ENCODE data around the gene ENAH.

Gene ENAH

GRCh38 chr1:225466848-225467192 lies 186.1 kb downstream of the ENAH start:
- TF ChIP-seq TAF1 (IDR thresholded peaks at IDR 0.05; ENCODE audit: borderline replicate concordance, insufficient read depth, low read length) (no peak), SIN3A (IDR thresholded peaks at IDR 0.05; ENCODE audit: borderline replicate concordance, insufficient read depth, low read length) (no peak), FOXP2 (optimal IDR thresholded peaks at IDR 0.05; ENCODE audit: borderline replicate concordance, extremely low read depth, extremely low read length, insufficient read depth) (no peak), POLR2AphosphoS5 (IDR thresholded peaks at IDR 0.05; ENCODE audit: low read depth, low read length) (no peak)
- TF ChIP-seq, protein P1, sequence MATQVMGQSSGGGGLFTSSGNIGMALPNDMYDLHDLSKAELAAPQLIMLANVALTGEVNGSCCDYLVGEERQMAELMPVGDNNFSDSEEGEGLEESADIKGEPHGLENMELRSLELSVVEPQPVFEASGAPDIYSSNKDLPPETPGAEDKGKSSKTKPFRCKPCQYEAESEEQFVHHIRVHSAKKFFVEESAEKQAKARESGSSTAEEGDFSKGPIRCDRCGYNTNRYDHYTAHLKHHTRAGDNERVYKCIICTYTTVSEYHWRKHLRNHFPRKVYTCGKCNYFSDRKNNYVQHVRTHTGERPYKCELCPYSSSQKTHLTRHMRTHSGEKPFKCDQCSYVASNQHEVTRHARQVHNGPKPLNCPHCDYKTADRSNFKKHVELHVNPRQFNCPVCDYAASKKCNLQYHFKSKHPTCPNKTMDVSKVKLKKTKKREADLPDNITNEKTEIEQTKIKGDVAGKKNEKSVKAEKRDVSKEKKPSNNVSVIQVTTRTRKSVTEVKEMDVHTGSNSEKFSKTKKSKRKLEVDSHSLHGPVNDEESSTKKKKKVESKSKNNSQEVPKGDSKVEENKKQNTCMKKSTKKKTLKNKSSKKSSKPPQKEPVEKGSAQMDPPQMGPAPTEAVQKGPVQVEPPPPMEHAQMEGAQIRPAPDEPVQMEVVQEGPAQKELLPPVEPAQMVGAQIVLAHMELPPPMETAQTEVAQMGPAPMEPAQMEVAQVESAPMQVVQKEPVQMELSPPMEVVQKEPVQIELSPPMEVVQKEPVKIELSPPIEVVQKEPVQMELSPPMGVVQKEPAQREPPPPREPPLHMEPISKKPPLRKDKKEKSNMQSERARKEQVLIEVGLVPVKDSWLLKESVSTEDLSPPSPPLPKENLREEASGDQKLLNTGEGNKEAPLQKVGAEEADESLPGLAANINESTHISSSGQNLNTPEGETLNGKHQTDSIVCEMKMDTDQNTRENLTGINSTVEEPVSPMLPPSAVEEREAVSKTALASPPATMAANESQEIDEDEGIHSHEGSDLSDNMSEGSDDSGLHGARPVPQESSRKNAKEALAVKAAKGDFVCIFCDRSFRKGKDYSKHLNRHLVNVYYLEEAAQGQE (IDR thresholded peaks at IDR 0.05; ENCODE audit: insufficient read depth in 1 of 2, low read depth in 2 of 2, low read length in 2 of 2), result no peak

- no peak for TF ChIP-seq POLR2AphosphoS5 (IDR thresholded peaks at IDR 0.05; ENCODE audit: low read depth, low read length)
- no peak for TF ChIP-seq SIN3A (IDR thresholded peaks at IDR 0.05; ENCODE audit: borderline replicate concordance, insufficient read depth, low read length)
- no peak for TF ChIP-seq TAF1 (IDR thresholded peaks at IDR 0.05; ENCODE audit: borderline replicate concordance, insufficient read depth, low read length)
- no peak for TF ChIP-seq FOXP2 (optimal IDR thresholded peaks at IDR 0.05; ENCODE audit: borderline replicate concordance, extremely low read depth, extremely low read length, insufficient read depth)
- TF ChIP-seq, protein P1 (IDR thresholded peaks at IDR 0.05; ENCODE audit: insufficient read depth in 1 of 2, low read depth in 2 of 2, low read length in 2 of 2), result no peak
Measured at GRCh38 chr1:225465793-225466517, 187.0 kb downstream of the ENAH start.

DNA sequence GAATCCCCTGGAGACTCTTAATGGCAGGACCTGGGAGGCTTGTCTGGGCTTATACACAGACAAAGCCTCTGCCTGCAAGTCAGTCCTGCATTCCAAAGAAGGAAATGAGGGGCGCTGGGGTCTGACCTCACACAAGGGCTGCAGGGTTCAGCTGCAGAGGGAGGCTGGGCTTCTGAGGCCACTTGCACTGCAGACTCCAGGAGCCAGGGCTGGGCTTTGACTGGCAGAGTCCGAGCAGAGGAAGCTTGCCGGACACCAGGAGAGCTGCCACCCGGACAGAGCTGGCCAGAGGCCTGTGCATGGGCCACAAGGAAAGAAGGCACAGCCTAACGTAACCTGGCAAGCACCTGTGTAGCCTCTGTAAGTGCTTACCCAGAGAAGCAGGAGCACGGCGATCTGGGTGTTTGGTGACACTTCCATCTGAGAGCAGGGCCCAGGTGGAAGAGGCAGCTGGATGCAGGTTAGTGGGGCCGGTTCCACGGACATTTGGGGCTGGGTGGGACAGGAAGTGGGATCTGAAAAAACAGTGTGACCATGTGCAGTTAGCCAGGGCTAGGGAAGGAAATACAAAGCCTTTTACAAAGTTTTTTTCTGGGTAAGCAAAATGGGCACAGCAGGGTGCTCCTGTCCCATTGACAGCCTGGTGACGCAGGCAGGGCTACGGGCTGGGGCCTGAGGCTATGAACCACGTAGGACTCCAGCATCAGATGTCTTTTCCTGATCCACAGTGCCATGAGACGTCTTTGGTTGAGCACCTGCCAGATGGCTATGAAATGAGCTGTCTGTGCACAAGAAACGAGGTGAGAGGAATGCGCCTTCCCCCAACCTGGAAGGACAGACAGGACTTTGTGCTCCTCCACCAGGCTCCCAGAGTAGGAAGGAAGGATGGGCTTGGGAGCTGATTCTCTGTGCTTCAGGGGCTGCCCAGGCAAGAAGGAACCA lies 187.8 kb downstream of the ENAH start:
- no peak for TF ChIP-seq POLR2AphosphoS5 (IDR thresholded peaks at IDR 0.05; ENCODE audit: low read depth, low read length)
- no peak for TF ChIP-seq TAF1 (IDR thresholded peaks at IDR 0.05; ENCODE audit: borderline replicate concordance, insufficient read depth, low read length)

DNA sequence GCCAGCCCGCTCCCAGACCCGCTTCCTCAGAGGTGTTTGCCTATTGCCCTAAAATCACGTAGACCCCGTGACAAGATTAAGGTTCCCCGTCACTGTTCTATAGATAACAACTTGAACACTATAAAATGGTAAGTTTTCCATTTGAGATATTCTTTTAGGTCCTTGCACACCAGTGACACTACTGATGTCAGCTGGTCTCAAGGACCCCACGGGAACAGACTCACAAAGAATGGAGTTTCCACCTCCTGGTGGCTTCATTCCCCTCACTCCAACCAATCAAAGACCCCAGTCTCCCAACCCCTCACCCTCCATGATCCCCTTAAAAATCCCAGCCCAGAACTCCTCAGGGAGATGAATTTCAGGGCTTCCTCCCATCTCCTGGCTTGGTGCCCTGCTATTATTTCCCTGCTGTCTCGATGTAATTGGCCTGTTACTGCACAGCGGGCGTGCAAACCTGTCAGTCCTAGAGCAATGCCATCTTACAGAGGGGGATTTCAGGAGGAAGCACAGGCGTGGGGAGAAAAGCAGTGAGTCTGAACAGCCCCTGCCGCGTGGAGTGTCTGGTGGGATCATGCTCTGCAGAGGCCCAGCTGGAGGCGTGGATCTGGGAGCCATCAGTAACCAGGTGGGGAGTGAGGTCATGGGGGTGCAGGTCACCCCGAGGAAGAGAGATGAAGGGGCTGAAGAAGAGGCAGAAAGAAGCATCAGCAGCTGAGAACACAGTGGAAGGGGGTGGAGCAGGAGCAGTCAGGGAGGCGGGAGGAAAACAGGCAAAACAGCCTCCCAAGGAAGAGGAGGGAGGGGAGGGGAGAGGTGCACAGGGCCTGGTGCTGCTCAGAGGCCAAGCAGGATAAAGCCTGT lies 190.0 kb downstream of the ENAH start:
- TF ChIP-seq FOXP2 (optimal IDR thresholded peaks at IDR 0.05; ENCODE audit: borderline replicate concordance, extremely low read depth, extremely low read length, insufficient read depth) (no peak), TAF1 (IDR thresholded peaks at IDR 0.05; ENCODE audit: borderline replicate concordance, insufficient read depth, low read length) (no peak), SIN3A (IDR thresholded peaks at IDR 0.05; ENCODE audit: borderline replicate concordance, insufficient read depth, low read length) (no peak), POLR2AphosphoS5 (IDR thresholded peaks at IDR 0.05; ENCODE audit: low read depth, low read length) (no peak)
- TF ChIP-seq, protein P1 (IDR thresholded peaks at IDR 0.05; ENCODE audit: insufficient read depth in 1 of 2, low read depth in 2 of 2, low read length in 2 of 2), result no peak

GRCh38 chr1:225462429-225462713 lies 190.6 kb downstream of the ENAH start:
- TF ChIP-seq, protein P1 (IDR thresholded peaks at IDR 0.05; ENCODE audit: insufficient read depth in 1 of 2, low read depth in 2 of 2, low read length in 2 of 2), result no peak
- TF ChIP-seq TAF1 (IDR thresholded peaks at IDR 0.05; ENCODE audit: borderline replicate concordance, insufficient read depth, low read length), result no peak
- no peak for TF ChIP-seq FOXP2 (optimal IDR thresholded peaks at IDR 0.05; ENCODE audit: borderline replicate concordance, extremely low read depth, extremely low read length, insufficient read depth)
- TF ChIP-seq POLR2AphosphoS5 (IDR thresholded peaks at IDR 0.05; ENCODE audit: low read depth, low read length), result no peak
- TF ChIP-seq SIN3A (IDR thresholded peaks at IDR 0.05; ENCODE audit: borderline replicate concordance, insufficient read depth, low read length), result no peak
